Endometrium (tissue), 2 donors: ENCODE data around the gene ARHGAP40.

Experiments
- FAIRE-seq: peaks from 2 replicates; lab custom pipeline; 2012; peaks lifted over from hg19 to GRCh38; lab: Jason Lieb, UNC
- donor health status: control.
- donor health status: control.

Gene ARHGAP40

DNA sequence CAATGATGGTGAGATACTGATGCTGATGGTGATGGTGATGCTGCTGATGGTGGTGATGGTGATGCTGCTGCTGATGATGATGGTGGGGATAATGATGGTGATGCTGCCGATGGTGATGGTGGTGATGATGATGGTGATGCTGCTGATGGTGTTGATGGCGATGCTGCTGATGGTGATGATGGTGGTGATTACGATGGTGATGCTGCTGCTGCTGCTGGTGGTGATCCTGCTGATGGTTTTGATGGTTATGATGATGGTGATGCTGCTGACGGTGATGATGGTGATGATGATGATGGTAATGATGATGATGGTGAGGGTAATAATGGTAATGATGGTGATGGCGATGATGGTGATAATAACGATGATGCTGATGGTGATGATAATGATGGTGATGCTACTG lies 50.0 kb downstream of the ARHGAP40 start:
- FAIRE-seq = no peak

DNA sequence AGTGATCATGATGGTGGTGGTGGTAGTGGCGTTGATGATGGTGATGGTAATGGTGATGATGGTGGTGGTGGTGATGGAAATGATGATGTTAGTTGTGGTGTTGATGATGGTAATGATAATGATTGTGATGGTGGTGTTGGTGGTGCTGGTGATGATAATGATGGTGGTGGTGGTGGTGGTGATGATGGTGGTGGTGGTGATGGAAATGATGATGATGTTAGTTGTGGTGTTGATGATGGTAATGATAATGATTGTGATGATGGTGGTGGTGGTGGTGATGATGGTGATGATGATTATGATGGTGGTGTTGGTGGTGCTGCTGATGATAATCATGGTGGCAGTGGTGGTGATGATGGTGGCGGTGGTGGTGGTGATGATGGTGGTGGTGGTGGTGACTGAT lies 51.4 kb downstream of the ARHGAP40 start:
- FAIRE-seq = no peak

DNA sequence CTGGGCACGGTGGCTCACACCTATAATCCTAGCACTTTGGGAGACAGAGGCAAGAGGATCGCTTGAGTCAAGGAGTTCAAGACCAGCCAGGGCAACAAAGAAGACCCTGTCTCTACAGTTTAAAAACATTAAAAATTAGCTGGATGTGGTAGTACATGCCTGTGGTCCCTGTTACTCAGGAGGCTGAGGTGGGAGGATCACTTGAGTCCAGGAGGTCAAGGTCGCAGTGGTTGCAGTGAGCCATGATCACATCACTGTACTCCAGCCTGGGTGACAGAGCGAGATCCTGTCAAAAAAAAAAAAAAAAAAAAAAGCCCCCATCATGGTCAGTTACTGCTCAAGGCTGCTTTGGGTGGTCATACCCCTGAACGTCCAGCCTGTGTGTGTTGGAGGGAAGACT lies 55.8 kb downstream of the ARHGAP40 start:
- no peak for FAIRE-seq

DNA sequence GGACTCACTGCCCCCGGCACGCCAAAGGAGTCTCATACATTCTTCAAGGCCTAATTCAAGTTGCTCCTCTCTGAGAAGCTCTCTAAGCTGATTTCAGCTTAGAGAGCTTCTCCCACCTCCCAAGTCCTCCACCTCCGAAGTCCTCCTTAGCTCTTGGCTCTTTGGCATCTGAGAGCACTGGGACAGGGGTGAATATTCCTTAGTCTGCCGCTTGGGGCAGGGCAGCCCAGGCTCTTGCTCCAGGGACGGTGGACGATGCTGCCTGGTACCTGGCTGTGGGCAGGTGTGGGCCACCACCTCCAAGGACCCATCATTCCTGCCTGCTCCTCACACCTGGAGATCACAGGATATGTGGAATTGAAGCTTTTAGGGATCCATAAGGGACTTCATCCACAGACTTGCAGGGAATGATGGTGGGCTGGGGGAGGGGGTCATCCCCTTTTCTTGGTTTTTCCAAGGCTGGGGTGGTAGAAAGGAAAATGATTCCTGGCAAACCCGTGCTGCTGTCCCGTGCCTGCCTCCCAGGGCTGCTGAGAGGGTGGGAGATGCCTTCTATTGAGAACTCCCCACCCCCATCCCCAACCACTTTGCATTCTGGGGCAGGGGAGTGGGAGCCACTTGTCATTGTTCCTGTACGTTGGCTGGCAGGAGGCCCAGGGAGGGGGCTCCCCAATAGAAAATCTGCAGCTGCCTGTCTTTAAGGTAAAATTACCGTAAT lies 57.4 kb downstream of the ARHGAP40 start:
- no peak for FAIRE-seq

DNA sequence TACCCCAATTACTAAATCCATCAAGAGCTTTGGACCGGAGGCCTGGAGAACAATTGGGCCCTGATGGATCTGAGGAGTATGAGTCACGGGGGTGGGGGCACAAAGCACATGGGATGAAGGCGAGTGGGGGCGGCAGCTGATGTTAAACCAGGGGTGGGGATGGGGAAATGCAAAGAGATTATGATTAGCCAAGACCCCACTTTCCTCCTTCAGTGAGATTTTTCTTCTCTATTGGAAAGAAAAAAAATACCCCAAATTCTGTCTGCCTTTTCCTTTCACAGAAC lies 57.9 kb downstream of the ARHGAP40 start:
- no peak for FAIRE-seq

DNA sequence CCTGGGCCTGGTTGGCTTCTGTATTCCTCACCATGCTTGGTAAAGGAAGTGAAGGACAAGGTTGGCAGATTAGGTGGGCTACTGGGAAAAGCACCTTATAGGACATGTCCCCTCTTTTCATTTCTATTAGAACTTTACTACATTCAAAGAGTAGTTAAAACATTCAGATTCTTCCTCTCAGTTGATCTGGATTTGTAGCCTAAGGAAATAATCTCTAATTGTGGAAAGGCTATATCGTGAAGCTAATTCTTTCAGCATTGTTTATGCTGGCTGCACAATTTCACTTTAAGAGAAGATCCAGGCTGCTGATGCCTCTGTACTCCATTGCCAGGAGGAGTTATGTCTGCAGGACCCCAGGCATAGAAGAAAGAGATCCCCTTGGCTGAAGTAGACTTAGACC lies 58.8 kb downstream of the ARHGAP40 start:
- FAIRE-seq = no peak

DNA sequence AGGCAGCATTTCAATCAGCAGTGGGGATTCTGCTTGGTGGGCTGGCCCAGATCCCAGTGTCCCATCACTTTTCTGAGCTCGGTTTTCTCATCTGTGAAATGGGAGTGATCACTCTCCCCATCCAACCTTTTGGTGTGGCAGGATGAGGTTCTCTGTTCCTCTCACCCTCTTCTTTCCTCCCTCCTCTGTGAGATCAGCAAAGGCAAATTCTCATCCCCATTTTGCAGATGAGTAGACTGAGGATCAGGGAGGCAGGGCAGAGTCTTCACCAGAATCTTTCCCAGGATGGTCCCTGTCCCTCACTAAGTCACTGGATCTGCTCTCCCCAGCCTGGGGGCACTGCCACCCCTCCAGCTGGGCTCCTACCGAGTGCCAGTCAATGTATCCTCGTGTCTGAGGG lies 62.1 kb downstream of the ARHGAP40 start:
- no peak for FAIRE-seq

DNA sequence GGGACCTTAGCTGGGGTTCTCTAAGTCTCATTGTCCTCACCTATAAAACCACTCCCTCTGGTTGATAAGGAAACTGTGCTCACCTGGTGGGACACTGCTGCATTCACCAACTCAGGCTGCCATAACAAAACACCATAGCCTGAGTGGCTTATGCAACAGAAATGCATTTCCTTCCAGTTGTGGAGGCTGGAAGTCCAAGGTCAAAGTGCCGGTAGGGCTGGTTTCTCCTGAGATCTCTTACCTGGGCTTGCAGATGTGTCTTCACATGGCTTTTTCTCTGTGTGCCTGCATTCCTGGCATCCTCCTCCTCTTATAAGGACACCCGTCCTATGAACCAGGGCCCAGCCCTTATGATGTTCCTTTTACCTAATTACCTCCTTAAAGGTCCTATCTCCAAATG lies 62.7 kb downstream of the ARHGAP40 start:
- no peak for FAIRE-seq

DNA sequence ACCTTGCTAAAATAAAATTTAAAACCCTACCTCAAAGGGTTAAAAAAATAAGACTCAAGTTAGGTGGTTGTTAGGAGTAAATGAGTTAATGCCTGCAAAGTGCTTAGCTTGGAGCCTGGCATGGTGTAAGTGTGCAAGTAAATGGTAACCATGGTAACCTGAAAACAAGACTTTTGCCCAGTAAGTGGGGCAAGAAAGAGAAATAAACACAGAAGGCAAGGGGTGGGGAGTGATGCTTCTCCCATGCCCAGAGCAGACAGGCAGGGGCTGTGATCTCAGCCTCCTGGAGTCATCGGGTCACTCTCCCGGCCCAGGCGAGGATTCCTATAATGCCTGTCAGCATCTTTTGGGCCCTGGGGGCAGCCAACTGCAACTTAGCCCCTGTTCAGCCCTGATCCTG lies 63.5 kb downstream of the ARHGAP40 start:
- FAIRE-seq = no peak

DNA sequence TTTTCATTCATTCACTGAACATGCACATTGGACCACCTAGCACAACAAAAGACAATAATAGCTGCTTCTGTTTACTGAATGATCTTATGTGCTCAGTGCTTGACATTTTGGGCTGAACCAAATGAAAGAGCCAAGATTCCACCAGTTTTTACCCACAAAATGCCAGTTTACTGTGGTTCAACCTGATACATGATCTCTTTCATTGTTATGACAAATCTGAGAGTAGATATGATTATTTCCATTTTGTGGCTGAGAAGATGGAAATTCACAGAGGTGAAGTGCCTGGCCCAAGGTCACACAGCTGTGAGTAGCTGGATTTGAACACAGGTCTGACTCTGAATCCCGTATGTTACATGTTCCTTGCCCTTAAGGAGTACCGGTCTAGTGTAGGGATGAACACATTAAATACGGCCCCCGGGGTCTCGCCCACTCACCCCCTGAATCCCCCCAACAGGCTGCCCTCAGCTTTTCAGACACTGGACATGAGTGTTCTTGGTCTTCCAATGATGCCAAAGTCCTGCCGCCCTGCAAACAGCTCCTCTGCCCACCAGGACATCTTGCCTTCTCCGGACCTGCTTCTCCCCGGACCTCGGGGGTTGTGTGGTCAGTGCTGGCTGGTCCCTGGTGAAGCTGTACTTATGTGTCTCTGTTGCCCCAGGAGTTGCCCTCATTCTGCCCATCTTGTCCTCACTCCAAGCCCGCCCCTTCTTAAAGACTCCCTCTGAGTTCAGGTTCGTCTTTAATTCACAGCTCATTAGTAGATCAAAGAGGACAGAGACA lies 64.1 kb downstream of the ARHGAP40 start:
- no peak for FAIRE-seq

DNA sequence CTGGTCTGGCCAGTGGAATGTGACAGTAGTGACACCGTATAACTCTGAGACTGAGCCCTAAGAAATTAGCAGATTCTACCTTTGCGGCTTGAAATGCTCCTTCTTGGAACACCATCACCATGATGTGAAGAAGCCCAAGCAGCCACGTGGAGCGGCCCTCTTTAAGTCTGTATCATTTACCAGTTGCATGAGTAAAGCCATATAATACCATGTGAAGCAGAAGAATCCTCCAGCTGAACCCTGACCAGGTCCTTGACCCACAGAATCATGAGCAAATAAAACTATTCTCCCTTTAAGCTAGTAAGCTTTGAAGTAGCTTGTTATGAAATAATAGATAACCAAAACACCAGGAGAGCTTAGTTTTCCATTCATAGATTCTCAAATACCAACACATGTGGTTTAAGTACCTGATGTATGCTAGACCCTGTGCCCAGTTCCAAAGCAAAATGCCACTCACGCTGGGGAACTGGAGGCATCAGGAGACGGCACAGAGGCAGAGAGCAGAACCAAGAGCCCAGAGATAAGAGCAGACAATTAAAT lies 65.9 kb downstream of the ARHGAP40 start:
- no peak for FAIRE-seq

DNA sequence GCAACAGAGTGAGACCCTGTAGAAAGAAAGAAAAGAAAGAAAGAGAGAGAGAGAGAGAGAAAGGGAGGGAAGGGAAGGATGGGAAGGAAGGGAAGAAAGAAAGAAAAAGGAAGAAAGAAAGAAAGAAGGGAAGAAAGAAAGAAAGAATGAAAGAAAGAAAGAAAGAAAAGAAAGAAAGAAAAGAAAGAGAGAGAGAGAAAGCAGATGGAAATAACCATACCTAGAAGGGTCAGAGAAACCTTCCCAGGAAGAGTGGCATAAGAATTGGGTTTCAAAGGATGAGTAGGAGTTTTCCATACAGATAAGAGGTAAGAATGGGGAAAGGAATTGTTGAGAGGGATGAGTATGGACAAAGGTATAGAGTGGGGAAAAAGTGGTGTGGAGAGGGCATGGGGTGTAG lies 68.1 kb downstream of the ARHGAP40 start:
- no peak for FAIRE-seq

DNA sequence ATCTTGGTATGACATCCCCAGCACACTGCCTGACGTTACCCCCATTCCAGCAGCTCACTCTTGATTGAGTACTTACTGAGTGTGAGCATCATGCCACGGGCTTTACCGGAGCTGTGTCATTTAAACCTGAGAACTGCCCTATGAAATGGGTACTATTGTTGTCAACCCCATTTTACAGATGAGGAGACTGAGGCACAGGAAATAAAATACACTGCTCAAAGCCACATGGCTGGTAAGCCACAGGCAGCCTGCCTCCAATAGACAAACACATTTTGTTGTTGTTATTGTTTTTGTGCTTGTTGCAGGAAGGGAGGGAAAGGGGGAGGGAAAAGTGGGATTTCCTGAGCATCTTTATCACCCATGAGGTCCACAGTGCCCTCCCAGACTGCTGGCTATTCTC lies 69.2 kb downstream of the ARHGAP40 start:
- FAIRE-seq = no peak

DNA sequence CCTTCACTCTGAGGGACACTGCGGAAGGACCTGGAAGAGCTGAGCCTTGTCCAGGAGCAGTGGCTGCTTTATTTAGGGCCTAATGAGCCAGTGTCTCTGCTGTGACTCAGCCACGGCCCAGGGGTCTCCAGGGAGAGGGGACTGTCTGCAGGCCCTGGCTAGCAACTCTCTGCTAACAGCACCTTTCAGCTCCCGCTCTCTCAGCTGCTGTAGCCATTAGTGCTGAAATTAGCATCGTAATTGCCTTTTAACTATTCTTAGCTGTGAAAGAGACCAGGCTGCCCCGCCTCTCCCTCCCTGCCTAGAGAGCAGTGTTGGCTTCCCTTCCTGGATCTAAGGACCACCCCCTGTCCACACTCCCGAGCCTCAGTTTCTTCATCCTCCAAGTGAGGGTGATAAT lies 69.6 kb downstream of the ARHGAP40 start:
- FAIRE-seq = no peak

DNA sequence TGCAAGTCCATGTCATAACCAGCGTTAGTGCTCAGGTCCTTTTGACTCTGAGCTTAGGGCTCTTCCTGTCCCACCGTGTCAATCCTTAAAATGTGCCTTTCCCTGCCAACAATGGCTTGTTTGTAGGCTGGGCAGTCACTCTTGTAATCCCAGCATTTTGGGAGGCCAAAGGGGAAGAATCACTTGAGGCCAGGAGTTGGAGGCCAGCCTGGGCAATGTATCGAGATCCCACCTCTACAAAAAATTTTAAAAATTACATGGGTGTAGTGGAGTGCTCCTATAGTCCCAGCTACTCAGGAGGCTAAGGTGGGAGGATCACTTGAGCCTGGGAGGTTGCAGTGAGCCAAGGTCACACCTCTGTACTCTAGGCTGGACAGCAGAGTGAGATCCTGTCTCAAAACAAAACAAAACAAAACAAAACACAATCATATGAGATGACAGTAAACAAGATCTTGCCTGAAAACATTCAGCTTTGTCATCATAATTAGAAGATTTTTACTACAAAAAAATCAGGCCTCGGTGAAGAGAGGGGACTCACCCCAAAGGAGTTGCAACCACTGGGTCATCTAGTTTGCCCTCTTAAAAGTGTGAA lies 70.2 kb downstream of the ARHGAP40 start:
- FAIRE-seq = no peak

DNA sequence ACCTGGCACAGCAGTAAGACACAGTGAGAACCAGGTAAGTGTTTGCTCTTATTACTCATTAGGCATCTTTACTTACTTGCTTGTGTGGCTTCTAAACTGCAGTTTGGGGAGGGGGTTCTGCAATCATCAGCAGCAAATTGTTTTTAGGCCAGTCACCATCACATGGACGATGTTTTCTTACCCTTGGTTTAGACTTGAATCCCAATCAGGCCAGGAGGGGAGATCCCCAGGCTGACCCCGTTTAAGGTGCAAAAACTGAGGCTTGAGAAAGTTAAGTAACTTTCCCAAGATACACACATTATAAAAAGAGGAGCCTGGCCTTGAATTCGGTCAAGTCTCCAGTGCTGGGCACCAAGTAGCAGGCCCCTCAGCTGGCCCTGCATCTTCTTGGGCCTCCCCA lies 70.9 kb downstream of the ARHGAP40 start:
- FAIRE-seq = no peak

DNA sequence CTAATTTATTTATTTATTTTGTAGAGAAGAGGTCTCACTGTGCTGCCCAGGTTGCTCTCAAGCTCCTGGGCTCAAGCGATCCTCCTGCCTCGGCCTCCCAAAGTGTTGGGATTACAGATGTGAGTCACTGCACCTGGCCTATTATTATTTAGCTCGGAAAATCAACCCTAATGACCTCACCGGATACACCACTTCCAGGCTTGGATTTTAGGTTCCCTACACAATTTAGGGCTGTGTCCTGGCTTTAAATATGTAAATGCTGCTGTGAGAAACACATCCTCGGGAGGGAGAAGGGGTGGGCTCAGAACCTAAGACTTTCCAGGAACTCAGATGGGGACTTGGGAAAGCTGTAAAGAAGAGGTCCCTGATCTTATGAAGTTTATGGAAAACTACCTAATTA lies 71.7 kb downstream of the ARHGAP40 start:
- FAIRE-seq = no peak

DNA sequence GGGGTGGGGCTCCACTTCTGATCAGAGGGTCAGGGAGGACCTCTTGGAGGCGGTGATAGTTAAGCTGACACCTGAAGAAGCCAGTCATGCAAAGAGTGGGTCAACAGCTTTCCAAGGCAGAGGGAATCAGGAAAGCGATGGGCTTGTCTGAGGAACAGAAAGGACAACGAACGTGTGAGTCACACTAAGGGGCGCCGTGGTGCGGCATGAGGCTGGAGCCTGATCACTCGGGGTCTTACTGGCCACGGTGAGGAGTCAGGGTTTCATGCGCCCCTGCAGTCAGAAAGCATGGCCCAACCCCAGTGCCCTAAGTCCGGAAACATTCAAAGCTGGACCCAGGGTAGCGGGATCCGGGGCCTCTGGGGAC lies 72.1 kb downstream of the ARHGAP40 start:
- no peak for FAIRE-seq

DNA sequence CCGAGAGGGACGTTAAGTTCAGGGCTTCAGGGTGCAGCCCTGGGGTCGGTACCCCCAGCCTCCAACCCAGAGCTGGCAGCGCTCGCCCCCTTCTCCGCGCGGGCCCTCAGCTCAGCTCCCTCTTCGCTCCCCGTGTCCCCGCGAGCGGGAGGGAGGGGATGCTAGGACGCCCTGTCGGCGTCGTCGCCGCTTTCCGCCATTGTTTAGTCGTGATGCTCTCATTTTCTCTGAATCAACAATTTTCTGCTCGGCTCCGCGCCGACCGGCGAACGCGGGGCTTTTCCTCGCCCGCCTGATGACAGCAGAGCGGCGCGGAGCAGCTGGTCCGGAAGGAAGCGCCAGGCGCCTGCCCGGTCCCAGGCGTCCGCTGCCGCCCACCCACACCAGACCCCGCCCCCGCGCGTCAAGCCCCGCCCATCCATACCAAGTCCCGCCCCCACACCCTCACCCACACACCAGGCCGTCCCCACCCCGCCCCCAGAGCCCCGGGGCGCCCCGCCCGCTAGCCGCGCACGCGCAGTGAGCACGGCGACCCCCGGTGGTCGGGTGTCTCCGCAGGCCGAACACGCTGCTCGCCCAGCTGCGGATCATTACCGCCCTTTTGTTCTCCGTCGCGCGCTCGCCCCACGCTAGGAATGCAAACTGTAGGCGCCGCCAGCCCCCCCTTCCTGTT lies 72.6 kb downstream of the ARHGAP40 start:
- no peak for FAIRE-seq

DNA sequence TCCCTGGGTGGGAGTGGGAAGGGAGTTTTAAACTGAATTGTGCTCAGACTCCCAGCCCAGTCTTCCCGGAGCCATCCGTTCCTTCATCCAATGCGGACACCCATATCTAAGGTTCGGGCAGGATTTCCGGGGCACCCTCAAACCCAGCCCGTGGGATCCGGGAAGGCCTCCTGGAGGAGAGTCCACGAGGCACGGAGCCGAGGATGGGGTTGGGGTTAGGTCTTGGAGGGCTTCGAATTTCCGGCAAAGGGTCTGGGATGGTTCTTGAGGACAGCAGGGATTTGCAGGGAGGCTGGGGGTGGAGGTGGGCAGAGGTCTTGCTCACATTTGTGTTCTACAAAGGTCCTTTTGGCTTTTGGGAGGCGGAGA lies 73.1 kb downstream of the ARHGAP40 start:
- FAIRE-seq = no peak

DNA sequence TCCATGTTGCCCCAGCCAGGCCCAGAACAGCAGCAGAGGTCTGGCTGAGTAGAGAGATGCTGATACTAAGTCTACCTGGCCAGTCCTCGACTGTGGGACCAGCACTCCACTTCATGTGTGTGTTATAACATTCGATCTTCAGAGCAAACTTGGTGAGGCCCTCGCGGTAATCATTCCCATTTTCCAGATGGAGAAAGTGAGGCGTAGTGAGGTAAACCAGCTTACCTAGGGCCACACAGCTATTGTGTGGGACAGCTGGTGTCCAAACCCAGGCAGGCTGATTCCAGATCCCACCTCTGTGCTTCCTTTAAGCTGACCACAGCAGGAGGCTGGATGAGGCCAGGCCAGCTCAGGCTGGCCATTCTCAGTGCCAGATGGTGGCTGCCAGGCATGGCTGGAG lies 75.0 kb downstream of the ARHGAP40 start:
- FAIRE-seq = no peak

DNA sequence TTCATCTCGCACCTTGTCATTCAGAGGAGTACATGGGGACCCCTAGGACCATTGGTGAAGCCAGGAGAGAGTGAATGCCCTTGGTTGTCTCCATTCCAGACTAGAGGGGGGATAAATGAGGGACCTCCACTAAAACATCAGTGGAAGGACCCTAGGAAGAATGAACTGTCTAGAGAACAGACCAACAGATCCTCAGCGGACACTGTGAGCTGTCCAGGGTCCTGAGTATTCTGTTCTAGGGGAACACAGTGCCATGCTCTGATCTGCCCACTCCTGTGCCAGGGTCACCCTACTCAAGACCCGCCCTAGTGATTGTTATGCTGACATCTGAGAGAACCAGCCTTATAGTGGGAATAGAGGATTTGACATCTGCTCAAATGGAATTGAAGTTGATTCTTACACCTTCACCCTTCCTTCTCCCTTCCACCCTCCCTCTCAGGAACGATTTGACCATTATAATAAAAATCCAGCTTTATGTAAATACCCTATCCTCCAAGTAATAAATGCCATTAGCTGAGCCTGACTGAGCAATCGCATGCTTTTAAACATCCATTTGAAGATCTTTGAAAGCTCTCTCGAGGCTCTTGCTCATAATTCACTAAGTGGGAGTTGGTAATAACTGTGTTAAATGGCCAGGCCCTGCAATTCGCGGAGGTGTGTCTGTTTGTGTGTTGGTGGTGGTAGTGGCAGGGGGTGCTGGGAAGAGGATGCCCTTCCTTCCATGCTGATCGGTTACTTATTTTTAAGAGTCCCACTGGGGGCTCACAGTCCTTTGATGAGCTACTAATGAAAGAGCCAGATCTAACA lies 79.1 kb downstream of the ARHGAP40 start:
- FAIRE-seq = no peak
